Nephron progenitor cell (in vitro differentiated cells): ENCODE results near the gene KLK6.

ENCODE experiments used
- DNase-seq: peaks from one replicate; pipeline ENCODE4 v3.0.0; 2021
- H3K27ac Mint-ChIP-seq: 2 replicates; pipeline ENCODE4 v1.8.0; 2021; ENCODE audit warnings: mild to moderate bottlenecking, moderate library complexity, mixed read lengths
- H3K27me3 Mint-ChIP-seq: 2 replicates; pipeline ENCODE4 v1.8.0; 2021; ENCODE audit warnings: mild to moderate bottlenecking, low read depth, mixed read lengths; ENCODE audit not compliant: poor library complexity
- H3K36me3 Mint-ChIP-seq: 2 replicates; pipeline ENCODE4 v1.8.0; 2021; ENCODE audit warnings: low read depth, mixed read lengths
- H3K4me1 Mint-ChIP-seq: 2 replicates; pipeline ENCODE4 v1.8.0; 2021; ENCODE audit warnings: mixed read lengths
- H3K4me3 Mint-ChIP-seq: 2 replicates; pipeline ENCODE4 v1.8.0; 2021; ENCODE audit warnings: mild to moderate bottlenecking, moderate library complexity, mixed read lengths
- H3K9me3 Mint-ChIP-seq: 2 replicates; pipeline ENCODE4 v1.8.0; 2021; ENCODE audit warnings: mild to moderate bottlenecking, moderate library complexity, mixed read lengths
- CTCF ChIP-seq: fragments of 200-600 bp; sonication (generic); IDR thresholded peaks from 2 replicates; pipeline ENCODE4 v1.5.0; 2021; ENCODE audit warnings: antibody characterized with exemption

KLK6 gene

GRCh38 chr19:50968716-50969412 lies 527 bp downstream of the KLK6 start:
- H3K9me3 Mint-ChIP-seq, result no peaks in the 10 kb centered on the region
- TF ChIP-seq CTCF, result no peak
- peaks cover 16% of the 10 kb centered on the region for H3K27me3 Mint-ChIP-seq
- H3K36me3 Mint-ChIP-seq, result no peaks in the 10 kb centered on the region
- no peak overlapping the region for H3K4me3 Mint-ChIP-seq
- peak; percentile 68 for DNase-seq
- peak overlapping the region; percentile 62 for H3K27ac Mint-ChIP-seq
- H3K4me1 Mint-ChIP-seq, result peaks cover 76% of the 10 kb centered on the region

GRCh38 chr19:50967929-50968715 lies 1.3 kb downstream of the KLK6 start:
- TF ChIP-seq CTCF, result no peak
- H3K36me3 Mint-ChIP-seq, result no peaks in the 10 kb centered on the region
- H3K4me1 Mint-ChIP-seq, result peaks cover 76% of the 10 kb centered on the region
- peaks cover 18% of the 10 kb centered on the region for H3K27me3 Mint-ChIP-seq
- H3K9me3 Mint-ChIP-seq, result no peaks in the 10 kb centered on the region
- peak overlapping the region; percentile 62 for H3K27ac Mint-ChIP-seq
- DNase-seq, result peak; percentile 32
- peak overlapping the region; percentile 41 for H3K4me3 Mint-ChIP-seq

- Mint-ChIP-seq H3K36me3 (peaks cover 13% of the 10 kb centered on the region), H3K4me3 (no peak overlapping the region), H3K27me3 (peaks cover 33% of the 10 kb centered on the region), H3K27ac (no peak overlapping the region), H3K4me1 (peaks cover 49% of the 10 kb centered on the region), H3K9me3 (peaks cover 4% of the 10 kb centered on the region)
- no peak for TF ChIP-seq CTCF
- DNase-seq, result no peak
Measured at GRCh38 chr19:50964266-50964665, 5.1 kb downstream of the KLK6 start.

DNA sequence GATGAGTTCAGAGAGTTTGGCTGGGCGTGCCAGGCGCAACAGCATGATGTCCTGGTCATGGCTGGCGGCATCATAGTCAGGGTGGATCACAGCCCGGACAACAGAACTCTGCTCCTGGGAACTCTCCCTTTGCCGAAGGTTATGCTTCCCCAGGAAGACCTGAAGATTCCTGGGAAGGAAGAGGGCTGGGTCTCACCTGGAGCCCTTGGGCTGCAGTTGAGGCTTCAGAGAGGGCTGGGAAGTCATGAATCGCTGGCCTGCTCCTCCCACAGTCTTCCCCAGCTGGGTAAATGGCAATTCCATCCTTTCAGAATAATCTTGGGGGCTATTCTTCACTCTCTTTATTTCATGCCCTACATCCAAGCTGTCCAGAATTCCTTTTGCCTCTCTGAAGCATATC lies 6.0 kb downstream of the KLK6 start:
- Mint-ChIP-seq H3K36me3 (peaks cover 15% of the 10 kb centered on the region), H3K27me3 (peaks cover 42% of the 10 kb centered on the region), H3K4me1 (peaks cover 42% of the 10 kb centered on the region), H3K9me3 (peaks cover 4% of the 10 kb centered on the region), H3K27ac (peak overlapping the region; percentile 33), H3K4me3 (no peak overlapping the region)
- no peak for DNase-seq
- TF ChIP-seq CTCF, result no peak

- Mint-ChIP-seq H3K9me3 (peaks cover 4% of the 10 kb centered on the region), H3K36me3 (peaks cover 15% of the 10 kb centered on the region), H3K27me3 (peaks cover 49% of the 10 kb centered on the region), H3K4me1 (peaks cover 31% of the 10 kb centered on the region), H3K27ac (no peak overlapping the region), H3K4me3 (no peak overlapping the region)
- TF ChIP-seq CTCF, result no peak
- DNase-seq, result no peak
Measured at GRCh38 chr19:50962245-50962644, 7.1 kb downstream of the KLK6 start.
